ENCODE results near the gene PHLDA1.

PHLDA1 gene

GRCh38 chr12:76032043-76032981 is 736 bp upstream of the PHLDA1 start:
- Histone ChIP-seq H3K9me3 (no peaks in the 10 kb centered on the region), H3K36me3 (no peaks in the 10 kb centered on the region), H3K4me3 (ENCODE audit: low read depth in 1 of 2, low read length in 1 of 2) (peak overlapping the region; percentile 70 to 72), H3K27me3 (peaks cover 53% of the 10 kb centered on the region), H3K27ac (peak overlapping the region; percentile 49), H3K4me1 (ENCODE audit: control insufficient read depth in 1 of 2, insufficient read depth in 1 of 2, low read depth in 1 of 2, low read length in 1 of 2) (peaks cover 32 to 42% of the 10 kb centered on the region in 2 experiments)
- no peak for TF ChIP-seq CTCF (IDR thresholded peaks at IDR 0.05)

- Histone ChIP-seq H3K36me3 (no peaks in the 10 kb centered on the region), H3K27me3 (peaks cover 52% of the 10 kb centered on the region), H3K27ac (peak overlapping the region; percentile 49), H3K4me3 (ENCODE audit: low read depth in 1 of 2, low read length in 1 of 2) (peak overlapping the region; percentile 70 to 72), H3K9me3 (no peaks in the 10 kb centered on the region), H3K4me1 (ENCODE audit: control insufficient read depth in 1 of 2, insufficient read depth in 1 of 2, low read depth in 1 of 2, low read length in 1 of 2) (peaks cover 40 to 50% of the 10 kb centered on the region in 2 experiments)
- no peak for TF ChIP-seq CTCF (IDR thresholded peaks at IDR 0.05)
Observed at GRCh38 chr12:76031081-76031413, 529 bp downstream of the PHLDA1 start.

GRCh38 chr12:76030341-76031080 is 1.1 kb downstream of the PHLDA1 start:
- no peak for TF ChIP-seq CTCF (IDR thresholded peaks at IDR 0.05)
- Histone ChIP-seq H3K4me3 (ENCODE audit: low read depth in 1 of 2, low read length in 1 of 2) (peak overlapping the region; percentile 70 to 72), H3K4me1 (ENCODE audit: control insufficient read depth in 1 of 2, insufficient read depth in 1 of 2, low read depth in 1 of 2, low read length in 1 of 2) (peaks cover 40 to 50% of the 10 kb centered on the region in 2 experiments), H3K27ac (peak overlapping the region; percentile 49), H3K27me3 (peaks cover 52% of the 10 kb centered on the region), H3K9me3 (no peaks in the 10 kb centered on the region), H3K36me3 (no peaks in the 10 kb centered on the region)

- Histone ChIP-seq H3K4me1 (ENCODE audit: control insufficient read depth in 1 of 2, insufficient read depth in 1 of 2, low read depth in 1 of 2, low read length in 1 of 2) (peaks cover 40 to 50% of the 10 kb centered on the region in 2 experiments), H3K27ac (no peak overlapping the region), H3K27me3 (peaks cover 52% of the 10 kb centered on the region), H3K36me3 (no peaks in the 10 kb centered on the region), H3K9me3 (no peaks in the 10 kb centered on the region), H3K4me3 (ENCODE audit: low read depth in 1 of 2, low read length in 1 of 2) (peak overlapping the region; percentile 70 to 72)
- no peak for TF ChIP-seq CTCF (IDR thresholded peaks at IDR 0.05)
Observed at GRCh38 chr12:76029982-76030340, 1.6 kb downstream of the PHLDA1 start.

- no peak overlapping the region for H3K4me3 ChIP-seq (ENCODE audit: low read depth in 1 of 2, low read length in 1 of 2)
- H3K27me3 ChIP-seq: peaks cover 46% of the 10 kb centered on the region
- no peak overlapping the region for H3K27ac ChIP-seq
- no peak for TF ChIP-seq CTCF (IDR thresholded peaks at IDR 0.05)
- H3K9me3 ChIP-seq: no peaks in the 10 kb centered on the region
- H3K36me3 ChIP-seq: no peaks in the 10 kb centered on the region
- peaks cover 40 to 50% of the 10 kb centered on the region in 2 experiments for H3K4me1 ChIP-seq (ENCODE audit: control insufficient read depth in 1 of 2, insufficient read depth in 1 of 2, low read depth in 1 of 2, low read length in 1 of 2)
Observed at GRCh38 chr12:76028571-76029277, 2.9 kb downstream of the PHLDA1 start.
